Endothelial cell (in vitro differentiated cells): ENCODE data around the gene VPS29. TPM values are rescaled to one million over a fixed set of nuclear protein-coding genes. Genes with fewer than 3 reads are reported as not detected.
"Not testable (repeated sequence)": the region's sequence is repeated elsewhere in the genome, so short reads cannot be mapped to it uniquely, and the experiment has no call there.

Experiments used
- DNase-seq: peaks from one replicate; pipeline ENCODE4 v3.0.0; 2021; ENCODE audit warnings: low spot score
- H3K27ac Mint-ChIP-seq: one replicate; pipeline ENCODE4 v1.8.0; 2021; ENCODE audit warnings: mixed read lengths, inconsistent platforms; ENCODE audit not compliant: unreplicated experiment
- H3K27me3 Mint-ChIP-seq: one replicate; pipeline ENCODE4 v1.8.0; 2021; ENCODE audit warnings: mild to moderate bottlenecking, moderate library complexity, mixed read lengths, inconsistent platforms; ENCODE audit not compliant: unreplicated experiment
- H3K36me3 Mint-ChIP-seq: one replicate; pipeline ENCODE4 v1.8.0; 2021; ENCODE audit warnings: mild to moderate bottlenecking, low read depth, mixed read lengths, inconsistent platforms; ENCODE audit not compliant: unreplicated experiment
- H3K4me1 Mint-ChIP-seq: one replicate; pipeline ENCODE4 v1.8.0; 2021; ENCODE audit warnings: mild to moderate bottlenecking, mixed read lengths, inconsistent platforms; ENCODE audit not compliant: unreplicated experiment
- H3K4me3 Mint-ChIP-seq: one replicate; pipeline ENCODE4 v1.8.0; 2021; ENCODE audit warnings: mild to moderate bottlenecking, mixed read lengths, inconsistent platforms; ENCODE audit not compliant: unreplicated experiment
- H3K9me3 Mint-ChIP-seq: one replicate; pipeline ENCODE4 v1.8.0; 2021; ENCODE audit warnings: mixed read lengths, inconsistent platforms; ENCODE audit not compliant: unreplicated experiment
- total RNA-seq: library from RNA; stranded (reverse); fragmentation: NEBNext Ultra II Directional; extraction: Animal tissue kit (Norgen Biotek cat#: 25700); gene quantifications from one replicate; pipeline ENCODE4 v1.2.1, GENCODE V29; 2021; ENCODE audit not compliant: unreplicated experiment
- TF ChIP-seq, protein P1 (sequence below): fragments of 200-600 bp; sonication (generic); IDR thresholded peaks from one replicate; pipeline ENCODE4 v1.5.0; 2021; ENCODE audit warnings: antibody characterized with exemption; ENCODE audit not compliant: unreplicated experiment

VPS29 gene
- total RNA-seq, 1 donor from 2014 or later, result 116 TPM

DNA sequence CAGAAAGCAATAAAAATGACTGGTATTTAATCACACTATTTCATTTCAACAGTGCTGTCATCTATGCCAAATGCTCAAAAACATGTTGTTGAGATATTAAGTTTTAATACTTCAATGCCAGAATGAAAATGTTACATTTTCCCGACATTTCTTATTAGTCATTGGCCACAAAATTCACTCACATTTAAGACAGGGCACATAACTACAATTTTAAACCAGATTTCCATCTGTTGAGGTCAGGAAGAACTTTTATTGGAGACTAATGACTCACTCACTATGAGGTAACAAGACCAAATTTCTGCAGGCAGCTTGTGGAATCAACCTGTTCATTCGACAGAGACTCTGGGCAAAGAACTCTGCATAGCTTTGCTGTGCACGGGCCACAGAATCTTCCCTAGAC, 44.4 kb upstream of the VPS29 start:
- TF ChIP-seq, protein P1, sequence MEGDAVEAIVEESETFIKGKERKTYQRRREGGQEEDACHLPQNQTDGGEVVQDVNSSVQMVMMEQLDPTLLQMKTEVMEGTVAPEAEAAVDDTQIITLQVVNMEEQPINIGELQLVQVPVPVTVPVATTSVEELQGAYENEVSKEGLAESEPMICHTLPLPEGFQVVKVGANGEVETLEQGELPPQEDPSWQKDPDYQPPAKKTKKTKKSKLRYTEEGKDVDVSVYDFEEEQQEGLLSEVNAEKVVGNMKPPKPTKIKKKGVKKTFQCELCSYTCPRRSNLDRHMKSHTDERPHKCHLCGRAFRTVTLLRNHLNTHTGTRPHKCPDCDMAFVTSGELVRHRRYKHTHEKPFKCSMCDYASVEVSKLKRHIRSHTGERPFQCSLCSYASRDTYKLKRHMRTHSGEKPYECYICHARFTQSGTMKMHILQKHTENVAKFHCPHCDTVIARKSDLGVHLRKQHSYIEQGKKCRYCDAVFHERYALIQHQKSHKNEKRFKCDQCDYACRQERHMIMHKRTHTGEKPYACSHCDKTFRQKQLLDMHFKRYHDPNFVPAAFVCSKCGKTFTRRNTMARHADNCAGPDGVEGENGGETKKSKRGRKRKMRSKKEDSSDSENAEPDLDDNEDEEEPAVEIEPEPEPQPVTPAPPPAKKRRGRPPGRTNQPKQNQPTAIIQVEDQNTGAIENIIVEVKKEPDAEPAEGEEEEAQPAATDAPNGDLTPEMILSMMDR, result no peak
- Mint-ChIP-seq H3K36me3 (peaks cover 8% of the 10 kb centered on the region), H3K9me3 (no peaks in the 10 kb centered on the region), H3K4me3 (no peak overlapping the region), H3K4me1 (no peaks in the 10 kb centered on the region), H3K27me3 (no peaks in the 10 kb centered on the region), H3K27ac (no peak overlapping the region)
- no peak for DNase-seq

DNA sequence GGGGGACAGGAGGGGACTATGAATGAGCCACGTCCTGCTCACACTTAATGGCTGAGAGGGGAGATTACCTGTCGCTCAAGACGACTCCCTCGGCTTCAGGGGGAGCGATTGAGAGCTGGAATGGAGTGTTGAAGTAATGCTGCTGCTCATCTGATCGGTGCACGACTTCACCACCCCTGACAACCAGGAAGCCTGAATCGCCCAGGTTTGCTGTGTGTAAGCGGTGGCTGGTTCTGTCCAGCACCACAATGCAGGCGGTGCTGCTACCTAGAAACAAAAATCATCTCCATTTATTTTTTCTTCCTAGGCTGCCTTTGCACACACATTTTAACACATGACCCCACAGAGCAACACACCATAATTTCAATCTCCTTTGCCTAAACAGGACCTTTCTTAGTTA, 43.9 kb upstream of the VPS29 start:
- H3K9me3 Mint-ChIP-seq, result no peaks in the 10 kb centered on the region
- H3K27me3 Mint-ChIP-seq, result no peaks in the 10 kb centered on the region
- DNase-seq, result no peak
- H3K4me3 Mint-ChIP-seq, result no peak overlapping the region
- TF ChIP-seq, protein P1, result no peak
- no peaks in the 10 kb centered on the region for H3K4me1 Mint-ChIP-seq
- H3K27ac Mint-ChIP-seq, result no peak overlapping the region
- peaks cover 8% of the 10 kb centered on the region for H3K36me3 Mint-ChIP-seq

DNA sequence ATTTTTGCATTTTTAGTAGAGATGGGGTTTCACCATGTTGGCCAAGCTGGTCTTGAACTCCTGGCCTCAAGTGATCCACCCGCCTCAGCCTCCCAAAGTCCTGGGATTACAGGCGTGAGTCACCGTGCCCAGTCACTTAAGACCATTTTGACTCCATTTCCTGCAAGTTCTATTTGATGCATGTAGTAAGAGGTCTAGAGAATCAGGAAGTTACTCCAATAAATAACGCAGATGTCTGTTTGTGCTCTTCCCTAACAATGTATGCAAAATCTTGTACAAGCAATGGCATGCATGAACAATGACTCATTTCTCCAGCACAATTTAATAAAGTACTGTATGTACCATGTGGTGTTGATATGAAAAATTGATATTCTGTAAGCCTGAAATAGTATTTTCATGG, 43.3 kb upstream of the VPS29 start:
- H3K4me1 Mint-ChIP-seq, H3K9me3 Mint-ChIP-seq, DNase-seq, H3K27ac Mint-ChIP-seq, H3K27me3 Mint-ChIP-seq, H3K4me3 Mint-ChIP-seq, H3K36me3 Mint-ChIP-seq: not testable (repeated sequence)

DNA sequence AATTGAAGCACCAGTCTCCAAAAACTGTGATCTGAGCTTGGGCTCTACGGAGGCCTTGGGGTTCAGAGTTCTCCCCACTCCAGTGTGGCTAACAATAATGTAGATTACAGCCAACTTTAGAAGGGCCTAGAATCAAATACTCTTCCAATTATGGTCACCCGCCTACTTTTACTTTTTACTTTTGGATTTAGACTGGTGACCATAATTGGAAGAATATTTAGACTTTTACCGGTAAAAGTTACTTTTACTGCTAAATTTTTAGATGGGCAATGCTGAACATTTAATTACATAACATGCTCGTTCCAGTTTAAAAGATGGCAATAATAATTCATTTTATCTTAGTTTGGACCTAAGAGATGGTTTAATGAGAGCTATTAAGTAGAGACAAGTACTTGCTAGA, 42.1 kb upstream of the VPS29 start:
- H3K9me3 Mint-ChIP-seq, result no peaks in the 10 kb centered on the region
- peaks cover 4% of the 10 kb centered on the region for H3K36me3 Mint-ChIP-seq
- TF ChIP-seq, protein P1, result no peak
- no peaks in the 10 kb centered on the region for H3K4me1 Mint-ChIP-seq
- no peak overlapping the region for H3K27ac Mint-ChIP-seq
- H3K4me3 Mint-ChIP-seq, result no peak overlapping the region
- DNase-seq, result no peak
- no peaks in the 10 kb centered on the region for H3K27me3 Mint-ChIP-seq

DNA sequence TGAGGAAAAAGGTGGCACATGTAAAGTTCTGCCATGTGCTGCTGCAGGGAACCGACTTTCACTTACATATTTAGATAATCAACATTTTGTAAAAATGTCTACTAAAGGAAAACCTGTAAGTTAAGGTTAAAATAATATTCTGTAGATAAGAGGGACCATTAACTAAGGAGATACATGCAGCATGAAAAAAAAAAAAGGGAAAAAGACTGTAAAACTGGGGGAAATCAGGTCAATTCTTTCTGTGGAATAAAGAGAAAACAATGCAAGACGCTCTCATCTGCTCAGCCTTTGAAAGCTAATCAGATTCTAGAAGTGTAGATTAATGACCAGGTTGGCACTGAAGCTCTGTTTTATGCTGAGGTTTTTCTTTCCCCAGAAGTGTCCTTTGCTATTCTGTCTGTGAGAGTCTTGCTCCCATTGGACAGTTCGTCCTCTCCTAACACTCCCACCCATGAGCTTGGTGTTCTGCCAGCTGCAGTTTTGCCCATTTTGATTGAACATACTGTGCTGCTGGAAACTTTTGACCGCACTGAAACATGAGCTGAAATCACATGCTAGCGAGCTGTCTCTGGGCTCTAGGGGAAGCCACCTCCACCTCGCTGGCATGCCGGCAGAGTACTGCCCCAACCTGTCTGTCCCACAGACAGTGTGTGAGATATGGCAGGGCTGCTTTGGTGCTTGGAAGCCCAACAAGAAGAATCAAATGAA, 41.5 kb upstream of the VPS29 start:
- H3K36me3 Mint-ChIP-seq, result peaks cover 8% of the 10 kb centered on the region
- H3K4me3 Mint-ChIP-seq, result no peak overlapping the region
- H3K27ac Mint-ChIP-seq, result no peak overlapping the region
- H3K4me1 Mint-ChIP-seq, result no peaks in the 10 kb centered on the region
- no peaks in the 10 kb centered on the region for H3K9me3 Mint-ChIP-seq
- no peaks in the 10 kb centered on the region for H3K27me3 Mint-ChIP-seq
- TF ChIP-seq, protein P1, result no peak
- no peak for DNase-seq
